ENCODE data around the gene GBX2. TPM values are rescaled to one million over a fixed set of nuclear protein-coding genes. Genes with fewer than 3 reads are reported as not detected.

GBX2 gene
- total RNA-seq, 4 donors from 2014 or later = not detected

DNA sequence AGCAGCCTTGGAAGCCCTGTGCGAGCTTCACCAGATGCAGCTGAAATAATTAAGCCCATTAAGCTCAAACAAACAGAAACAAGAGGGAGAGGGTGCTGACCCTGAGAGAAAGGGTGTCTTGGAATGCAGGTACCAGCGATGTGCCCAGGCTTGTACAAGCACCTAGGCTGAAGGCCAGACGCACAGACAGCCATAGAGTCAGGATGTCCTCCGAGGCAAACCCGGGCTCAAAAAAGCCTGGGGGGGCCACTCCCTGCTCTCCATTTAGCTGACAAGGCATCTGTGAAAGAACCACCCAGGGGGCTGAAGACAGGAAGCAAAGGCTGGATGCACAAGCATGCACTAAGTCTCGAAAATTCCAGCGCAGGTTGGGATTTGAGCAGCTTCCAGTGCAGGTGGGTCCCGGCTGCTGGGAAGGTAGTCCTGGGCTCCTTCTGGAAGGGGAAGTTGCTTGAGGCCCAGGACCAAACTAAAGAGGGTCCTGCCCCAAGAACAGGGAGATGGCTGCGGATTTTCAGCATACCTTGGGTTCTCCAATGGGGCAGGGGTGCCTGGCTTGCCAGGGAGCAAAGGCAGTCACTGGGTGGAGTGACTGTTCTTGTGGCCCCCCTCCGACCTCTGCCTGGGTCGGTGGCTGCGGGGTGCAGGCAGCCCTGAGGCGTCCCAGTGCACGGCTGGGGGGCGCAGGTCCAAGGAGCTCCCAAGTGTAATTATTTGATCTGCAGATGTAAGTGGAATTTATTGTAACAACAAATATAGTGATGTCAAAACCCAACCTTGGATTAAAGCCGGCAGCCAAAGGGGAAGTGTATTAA lies 5.9 kb downstream of the GBX2 start:
- Histone ChIP-seq H3K4me3 (no peak overlapping the region), H3K4me1 (peaks cover 0 to 29% of the 10 kb centered on the region in 2 donors), H3K27ac (no peak overlapping the region), H3K27me3 (peaks cover 23 to 67% of the 10 kb centered on the region in 2 donors), H3K36me3 (no peaks in the 10 kb centered on the region), H3K9me3 (no peaks in the 10 kb centered on the region)
- intact Hi-C loops (cut with DNase I; ENCODE audit: low total_unique reads) = no loop called here
- DNase-seq = no peak
- TF ChIP-seq, protein P1, sequence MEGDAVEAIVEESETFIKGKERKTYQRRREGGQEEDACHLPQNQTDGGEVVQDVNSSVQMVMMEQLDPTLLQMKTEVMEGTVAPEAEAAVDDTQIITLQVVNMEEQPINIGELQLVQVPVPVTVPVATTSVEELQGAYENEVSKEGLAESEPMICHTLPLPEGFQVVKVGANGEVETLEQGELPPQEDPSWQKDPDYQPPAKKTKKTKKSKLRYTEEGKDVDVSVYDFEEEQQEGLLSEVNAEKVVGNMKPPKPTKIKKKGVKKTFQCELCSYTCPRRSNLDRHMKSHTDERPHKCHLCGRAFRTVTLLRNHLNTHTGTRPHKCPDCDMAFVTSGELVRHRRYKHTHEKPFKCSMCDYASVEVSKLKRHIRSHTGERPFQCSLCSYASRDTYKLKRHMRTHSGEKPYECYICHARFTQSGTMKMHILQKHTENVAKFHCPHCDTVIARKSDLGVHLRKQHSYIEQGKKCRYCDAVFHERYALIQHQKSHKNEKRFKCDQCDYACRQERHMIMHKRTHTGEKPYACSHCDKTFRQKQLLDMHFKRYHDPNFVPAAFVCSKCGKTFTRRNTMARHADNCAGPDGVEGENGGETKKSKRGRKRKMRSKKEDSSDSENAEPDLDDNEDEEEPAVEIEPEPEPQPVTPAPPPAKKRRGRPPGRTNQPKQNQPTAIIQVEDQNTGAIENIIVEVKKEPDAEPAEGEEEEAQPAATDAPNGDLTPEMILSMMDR (IDR thresholded peaks at IDR 0.05) = no peak
- TF ChIP-seq POLR2A (IDR thresholded peaks at IDR 0.05) = no peak

DNA sequence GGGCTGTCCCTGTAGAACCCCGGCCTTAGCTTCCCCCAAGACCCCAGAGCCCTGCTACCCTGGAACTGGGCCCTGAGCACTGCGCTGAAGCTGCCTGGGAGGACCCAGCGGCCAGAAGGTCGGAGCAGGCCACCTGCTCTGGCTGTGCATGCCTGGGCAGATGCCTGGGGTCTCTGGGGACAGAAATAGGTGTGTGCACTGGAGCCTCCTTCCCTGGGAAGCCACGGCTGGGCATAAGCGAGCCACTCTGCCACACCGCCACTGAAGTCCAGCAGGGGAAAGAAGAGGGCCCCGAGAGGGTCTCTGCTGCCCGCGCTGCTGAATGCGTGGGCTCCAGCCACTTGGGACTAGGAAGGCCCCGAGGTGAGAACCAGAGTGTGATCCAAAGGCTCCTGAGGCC lies 6.7 kb downstream of the GBX2 start:
- H3K36me3 ChIP-seq = no peaks in the 10 kb centered on the region
- intact Hi-C loops (cut with DNase I; ENCODE audit: low total_unique reads) = no loop called here
- peaks cover 0 to 22% of the 10 kb centered on the region in 2 donors for H3K4me1 ChIP-seq
- DNase-seq = no peak
- TF ChIP-seq, protein P1 (IDR thresholded peaks at IDR 0.05) = no peak
- TF ChIP-seq POLR2A (IDR thresholded peaks at IDR 0.05) = no peak
- peaks cover 18 to 62% of the 10 kb centered on the region in 2 donors for H3K27me3 ChIP-seq
- H3K9me3 ChIP-seq = no peaks in the 10 kb centered on the region
- H3K4me3 ChIP-seq = no peak overlapping the region
- no peak overlapping the region for H3K27ac ChIP-seq

DNA sequence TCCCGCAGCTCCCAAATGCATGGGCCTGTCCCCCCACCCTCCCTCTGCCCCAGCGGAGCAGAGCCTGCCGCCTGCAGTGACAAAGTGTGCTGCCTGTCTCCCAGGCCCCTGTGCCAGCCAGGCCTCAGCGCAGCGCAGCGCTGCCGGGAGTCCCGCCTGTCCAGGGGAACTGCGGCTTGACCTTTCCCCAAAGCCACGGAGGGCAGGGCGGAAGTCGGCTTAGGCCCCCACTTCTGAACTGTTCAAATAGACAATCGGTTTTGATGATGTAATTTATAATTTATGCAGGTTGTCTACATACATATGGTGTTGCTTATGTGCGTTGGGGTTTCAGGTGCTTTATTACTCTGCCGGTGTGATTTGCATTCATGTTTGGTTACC lies 7.1 kb downstream of the GBX2 start:
- DNase-seq = no peak
- peaks cover 0 to 18% of the 10 kb centered on the region in 2 donors for H3K4me1 ChIP-seq
- intact Hi-C loops (cut with DNase I; ENCODE audit: low total_unique reads) = no loop called here
- no peak overlapping the region for H3K27ac ChIP-seq
- no peaks in the 10 kb centered on the region for H3K9me3 ChIP-seq
- no peak overlapping the region for H3K4me3 ChIP-seq
- TF ChIP-seq, protein P1 (IDR thresholded peaks at IDR 0.05) = no peak
- no peak for TF ChIP-seq POLR2A (IDR thresholded peaks at IDR 0.05)
- H3K36me3 ChIP-seq = no peaks in the 10 kb centered on the region
- peaks cover 17 to 58% of the 10 kb centered on the region in 2 donors for H3K27me3 ChIP-seq

DNA sequence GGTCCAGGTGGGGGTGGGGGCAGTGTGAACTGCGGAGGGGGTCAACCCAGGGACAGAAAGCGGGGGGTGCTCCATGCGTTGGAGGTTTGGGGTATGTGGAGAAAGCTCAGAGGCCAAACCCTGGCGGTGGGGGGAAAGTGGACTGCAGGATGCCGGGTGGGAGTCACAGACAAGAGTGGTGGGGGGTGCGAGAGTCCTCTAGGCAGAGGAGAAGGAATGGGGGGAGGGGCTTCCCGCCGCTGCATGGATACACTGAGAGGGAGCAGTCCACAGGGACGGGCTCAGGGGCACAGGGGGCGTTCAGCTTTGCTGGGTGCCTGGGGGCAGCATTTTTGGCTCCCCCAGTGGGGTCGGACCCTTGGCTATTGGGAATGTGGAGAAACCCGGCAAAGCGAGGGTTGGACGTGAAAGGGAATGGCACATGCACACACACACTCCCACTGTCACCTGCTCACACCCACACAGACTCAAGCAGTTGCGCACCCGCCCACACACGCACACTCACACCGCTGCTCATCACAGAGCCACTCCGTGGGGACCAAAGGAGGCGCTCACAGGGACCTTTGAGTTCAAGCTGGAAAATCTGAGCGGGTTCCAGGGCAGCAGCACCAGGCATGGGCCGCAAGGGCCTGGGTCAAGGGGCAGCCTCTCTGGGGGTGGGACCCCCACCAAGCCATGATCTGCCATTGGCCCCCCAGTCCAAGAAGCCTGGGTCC lies 7.7 kb downstream of the GBX2 start:
- Histone ChIP-seq H3K27ac (no peak overlapping the region), H3K9me3 (no peaks in the 10 kb centered on the region), H3K27me3 (peaks cover 11 to 52% of the 10 kb centered on the region in 2 donors), H3K4me3 (no peak overlapping the region), H3K4me1 (peaks cover 0 to 17% of the 10 kb centered on the region in 2 donors), H3K36me3 (no peaks in the 10 kb centered on the region)
- intact Hi-C loops (cut with DNase I; ENCODE audit: low total_unique reads) = no loop called here
- TF ChIP-seq POLR2A (IDR thresholded peaks at IDR 0.05) = no peak
- TF ChIP-seq, protein P1 (IDR thresholded peaks at IDR 0.05) = no peak
- no peak for DNase-seq

DNA sequence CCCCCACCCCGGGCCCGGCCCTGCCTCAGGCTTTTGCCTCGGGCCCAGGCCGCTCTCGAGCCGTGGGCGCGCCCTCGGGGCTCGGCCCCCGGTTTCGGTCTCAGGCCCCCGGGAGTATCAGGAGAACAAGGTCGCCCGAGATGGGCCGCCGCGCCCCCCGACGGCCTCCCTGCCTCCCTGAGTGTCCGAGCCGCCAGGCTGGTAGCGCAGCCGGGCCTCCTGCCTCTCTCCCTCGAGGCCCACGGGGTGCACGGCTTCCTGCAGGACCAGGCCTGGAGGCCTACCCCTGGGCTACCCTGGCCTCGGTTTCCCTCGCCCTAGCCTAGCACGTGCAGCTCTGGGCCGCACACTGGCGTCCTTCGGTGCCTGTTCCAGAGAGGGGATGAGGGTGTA lies 8.4 kb downstream of the GBX2 start:
- Histone ChIP-seq H3K4me1 (peaks cover 0 to 15% of the 10 kb centered on the region in 2 donors), H3K27me3 (peaks cover 10 to 45% of the 10 kb centered on the region in 2 donors)
- TF ChIP-seq POLR2A (IDR thresholded peaks at IDR 0.05) = no peak
- TF ChIP-seq, protein P1 (IDR thresholded peaks at IDR 0.05) = no peak

More for the DNA sequence above, 8.4 kb downstream of the GBX2 start:
- no peak for DNase-seq
- no peak overlapping the region for H3K27ac ChIP-seq
- no peaks in the 10 kb centered on the region for H3K9me3 ChIP-seq
- H3K4me3 ChIP-seq = no peak overlapping the region
- intact Hi-C loops (cut with DNase I; ENCODE audit: low total_unique reads) = no loop called here
- H3K36me3 ChIP-seq = no peaks in the 10 kb centered on the region

Measured in uterus (tissue), 4 donors.